MM.1S (cell line): ENCODE measurements around the gene NUP98.

Experiments
- EZH2phosphoT487 ChIP-seq: fragments of 300-600 bp; sonication (generic); IDR thresholded peaks from 2 replicates; pipeline ENCODE4 v1.6.1; 2018; ENCODE audit warnings: antibody characterized with exemption, low read length
- TF ChIP-seq, protein P1 (sequence below): fragments of 300-600 bp; sonication (generic); IDR thresholded peaks from 2 replicates; pipeline ENCODE4 v1.5.1; 2016; ENCODE audit warnings: antibody characterized with exemption, low read length, mixed read lengths

DNA sequence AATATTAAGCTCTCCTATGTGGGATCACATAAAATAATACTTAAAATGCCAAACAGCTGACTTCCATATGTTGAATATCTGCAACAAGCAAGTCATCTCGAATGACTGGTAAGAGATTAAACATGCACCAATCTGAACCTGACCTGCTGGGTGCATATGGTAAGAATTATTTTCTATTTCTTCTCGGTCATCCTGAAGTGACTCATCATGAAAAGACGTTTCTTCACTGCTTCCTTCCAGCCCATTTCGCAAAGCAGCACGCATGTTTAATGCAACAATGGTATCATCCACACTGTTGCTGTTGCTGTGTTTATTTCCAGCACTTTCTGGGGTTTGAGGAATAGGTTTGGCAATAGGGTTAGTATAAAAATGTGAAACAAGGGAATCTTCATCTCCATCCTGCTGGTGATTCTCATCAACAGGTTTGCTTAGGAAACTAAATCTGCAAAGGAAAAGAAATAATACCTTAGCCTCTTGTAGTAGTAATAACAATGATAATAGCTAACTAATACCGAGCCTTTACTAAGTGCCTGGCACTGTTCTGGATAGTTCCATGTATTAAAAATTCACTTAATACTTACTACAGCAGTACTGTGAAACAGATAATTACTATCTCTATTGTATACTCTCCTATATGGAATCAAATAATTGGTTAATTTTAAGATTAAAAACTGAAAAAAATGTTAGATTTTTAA lies 74.2 kb downstream of the NUP98 start:
- TF ChIP-seq, protein P1, sequence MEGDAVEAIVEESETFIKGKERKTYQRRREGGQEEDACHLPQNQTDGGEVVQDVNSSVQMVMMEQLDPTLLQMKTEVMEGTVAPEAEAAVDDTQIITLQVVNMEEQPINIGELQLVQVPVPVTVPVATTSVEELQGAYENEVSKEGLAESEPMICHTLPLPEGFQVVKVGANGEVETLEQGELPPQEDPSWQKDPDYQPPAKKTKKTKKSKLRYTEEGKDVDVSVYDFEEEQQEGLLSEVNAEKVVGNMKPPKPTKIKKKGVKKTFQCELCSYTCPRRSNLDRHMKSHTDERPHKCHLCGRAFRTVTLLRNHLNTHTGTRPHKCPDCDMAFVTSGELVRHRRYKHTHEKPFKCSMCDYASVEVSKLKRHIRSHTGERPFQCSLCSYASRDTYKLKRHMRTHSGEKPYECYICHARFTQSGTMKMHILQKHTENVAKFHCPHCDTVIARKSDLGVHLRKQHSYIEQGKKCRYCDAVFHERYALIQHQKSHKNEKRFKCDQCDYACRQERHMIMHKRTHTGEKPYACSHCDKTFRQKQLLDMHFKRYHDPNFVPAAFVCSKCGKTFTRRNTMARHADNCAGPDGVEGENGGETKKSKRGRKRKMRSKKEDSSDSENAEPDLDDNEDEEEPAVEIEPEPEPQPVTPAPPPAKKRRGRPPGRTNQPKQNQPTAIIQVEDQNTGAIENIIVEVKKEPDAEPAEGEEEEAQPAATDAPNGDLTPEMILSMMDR, result no peak
- no peak for TF ChIP-seq EZH2phosphoT487
